SH-SY5Y (cell line): Measurements from ENCODE around the gene KIAA1614.
A peak's percentile ranks its signal among the peaks of the same experiment; 100 is the strongest.

Experiments
- GATA2 ChIP-seq: IDR thresholded peaks from 2 replicates; pipeline ENCODE4 v1.6.1; 2011; ENCODE audit warnings: mild to moderate bottlenecking, low read depth, low read length
- GATA3 ChIP-seq: IDR thresholded peaks from 2 replicates; pipeline ENCODE4 v1.6.1; 2011; ENCODE audit warnings: low read depth, mild to moderate bottlenecking, low read length, moderate library complexity

GRCh38 chr1:180930687-180931086 is 18.0 kb downstream of the KIAA1614 start:
- peak; percentile 47; the same call in 1 of the 2 replicates for TF ChIP-seq GATA2
- no peak for TF ChIP-seq GATA3
